ENCODE data around the gene TM9SF4. TPM values are rescaled to one million over a fixed set of nuclear protein-coding genes. Genes with fewer than 3 reads are reported as not detected.

The TM9SF4 gene
- total and polyA plus RNA-seq, 2 of the 8 experiments (the other 6 are each of a cell fraction or from before 2014, with no cell fraction given), result 38.4 to 68.7 TPM

DNA sequence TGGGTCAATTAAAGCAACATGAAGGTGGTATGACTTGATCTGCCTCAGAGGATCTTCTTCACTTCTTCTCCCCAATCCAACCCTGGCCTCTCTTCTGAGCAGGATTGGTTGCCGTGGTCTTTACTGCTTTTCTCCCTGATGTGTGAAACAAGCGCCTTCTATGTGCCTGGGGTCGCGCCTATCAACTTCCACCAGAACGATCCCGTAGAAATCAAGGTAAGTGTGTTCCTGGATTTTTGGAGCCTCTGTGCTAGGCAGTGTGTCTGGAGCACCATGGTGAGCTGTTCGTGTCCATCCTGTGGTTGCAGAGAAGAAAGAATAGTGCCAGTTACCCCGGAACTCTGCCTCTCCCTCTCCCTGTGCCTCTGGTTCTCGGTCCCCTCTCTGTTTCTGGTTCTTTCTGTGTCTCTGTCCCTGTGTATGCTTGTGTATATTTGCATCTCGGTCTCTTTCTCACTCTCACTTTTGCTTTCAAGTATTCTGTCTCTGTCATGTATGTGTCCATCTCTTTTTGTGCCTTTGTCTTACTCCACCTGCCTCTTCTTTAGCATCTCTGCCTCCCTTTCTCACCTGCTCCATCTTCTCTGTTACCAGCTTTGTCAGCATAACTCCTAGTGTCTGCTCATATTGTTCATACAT, 23.5 kb downstream of the TM9SF4 start:
- Histone ChIP-seq H3K4me2 (ENCODE audit: insufficient read depth in 1 of 2, low read depth in 2 of 2, low read length in 2 of 2) (no peak overlapping the region), H2BK12ac (ENCODE audit: low read depth, low read length) (no peak overlapping the region), H3K4me1 (replicated peaks in 1 of 4; ENCODE audit: control insufficient read depth in 3 of 4, insufficient read depth in 4 of 4, low read length in 3 of 4) (no peaks in the 10 kb centered on the region), H2BK15ac (ENCODE audit: low read length) (no peak overlapping the region), H4K5ac (ENCODE audit: insufficient read length, low read depth, low read length) (no peak overlapping the region), H3K14ac (ENCODE audit: insufficient read length) (no peak overlapping the region), H3K4me3 (ENCODE audit: extremely low read depth in 1 of 4, insufficient read depth in 2 of 4, low read depth in 3 of 4, low read length in 4 of 4) (no peak overlapping the region), H3K9me3 (ENCODE audit: insufficient read depth in 2 of 2, low read depth in 1 of 2, low read length in 1 of 2) (no peaks in the 10 kb centered on the region), H2AFZ (ENCODE audit: low read length) (no peak overlapping the region), H2BK120ac (replicated peaks; ENCODE audit: low read depth, low read length) (no peak overlapping the region), H3K18ac (ENCODE audit: extremely low read depth, low read length) (no peak overlapping the region), H2BK20ac (ENCODE audit: low read length) (no peak overlapping the region), H3K56ac (replicated peaks; ENCODE audit: insufficient read length, low read depth, low read length) (no peak overlapping the region), H3K4ac (replicated peaks; ENCODE audit: insufficient read length, low read depth, low read length) (no peak overlapping the region), H3K36me3 (ENCODE audit: control insufficient read depth in 2 of 4, insufficient read depth in 4 of 4, low read length in 3 of 4) (peaks cover 6 to 14% (median 9%) of the 10 kb centered on the region in 4 experiments; a peak in 7 of 8 replicates), H3K79me1 (ENCODE audit: low read depth, low read length) (peaks cover 6% of the 10 kb centered on the region; the same call in 1 of the 2 replicates), H3K9ac (replicated peaks in 1 of 4; ENCODE audit: extremely low read depth in 1 of 4, low read depth in 3 of 4, low read length in 3 of 4) (no peak overlapping the region), H2AK5ac (ENCODE audit: low read depth, low read length) (no peak overlapping the region), H3K23me2 (ENCODE audit: low read depth, low read length) (peaks cover 2% of the 10 kb centered on the region; the same call in 1 of the 2 replicates), H2BK5ac (ENCODE audit: low read depth, low read length) (no peak overlapping the region), H4K20me1 (replicated peaks in 1 of 2; ENCODE audit: control insufficient read depth in 1 of 2, insufficient read depth in 2 of 2, low read length in 2 of 2) (peaks cover 4 to 13% of the 10 kb centered on the region in 2 experiments), H3K27ac (ENCODE audit: low read depth, low read length) (no peak overlapping the region), H3K79me2 (ENCODE audit: control insufficient read depth in 1 of 2, insufficient read depth in 2 of 2, low read length in 2 of 2) (peaks cover 0 to 44% of the 10 kb centered on the region in 2 experiments; a peak in 2 of 4 replicates), H4K91ac (replicated peaks; ENCODE audit: insufficient read length, low read length) (no peak overlapping the region), H3K27me3 (replicated peaks in 1 of 4; ENCODE audit: control insufficient read depth in 3 of 4, extremely low read depth in 1 of 4, insufficient read depth in 3 of 4, low read length in 3 of 4) (no peaks in the 10 kb centered on the region), H4K8ac (ENCODE audit: extremely low read depth, insufficient read depth, low read length) (no peak overlapping the region), H3K23ac (ENCODE audit: insufficient read length) (no peak overlapping the region)
- FAIRE-seq, result no peak
- DNase-seq (ENCODE audit: low read depth in 1 of 2, low spot score in 2 of 2), result no peak
- 85% methylated on average over 10 of the region's 10 CpGs; no CpG with 5 or more reads in 1 of the 2 experiments for WGBS, 2 experiments (ENCODE audit: extremely low coverage in 1 of 2, insufficient coverage in 1 of 2, insufficient read length in 1 of 2, insufficient replicate concordance in 2 of 2, low coverage in 1 of 2, low lambda C conversion rate in 2 of 2, missing lambda C conversion rate in 1 of 2)
- ChIA-PET POLR2A (ENCODE audit: partially characterized antibody) (no interaction called here), CTCF (ENCODE audit: partially characterized antibody) (interaction anchor here (0.6 kb wide), 1 partner anchor 9 kb away, joined by 3 read pairs; no protein-coding TSS in a partner anchor)
- TF ChIP-seq POU5F1 (IDR thresholded peaks at IDR 0.05; ENCODE audit: low read depth, low read length) (no peak), HDAC6 (IDR thresholded peaks at IDR 0.05; ENCODE audit: low read depth, low read length) (no peak), TAF7 (optimal IDR thresholded peaks at IDR 0.05; ENCODE audit: borderline replicate concordance, low read depth, low read length) (no peak), NRF1 (IDR thresholded peaks at IDR 0.05; ENCODE audit: low read depth, low read length) (no peak), KDM5A (IDR thresholded peaks at IDR 0.05; ENCODE audit: low read length) (no peak), BCL11A (IDR thresholded peaks at IDR 0.05; ENCODE audit: low read depth in 2 of 2, low read length in 2 of 2) (no peak), ASH2L (IDR thresholded peaks at IDR 0.05; ENCODE audit: low read length) (no peak), SIX5 (IDR thresholded peaks at IDR 0.05; ENCODE audit: low read depth, low read length) (no peak), KDM4A (IDR thresholded peaks at IDR 0.05; ENCODE audit: low read depth, low read length, severe bottlenecking) (no peak), SRF (IDR thresholded peaks at IDR 0.05; ENCODE audit: low read depth, low read length) (no peak), BRCA1 (IDR thresholded peaks at IDR 0.05; ENCODE audit: low read depth, low read length) (no peak), CHD1 (IDR thresholded peaks at IDR 0.05; ENCODE audit: low read depth, low read length) (no peak)
- TF ChIP-seq, protein P1, sequence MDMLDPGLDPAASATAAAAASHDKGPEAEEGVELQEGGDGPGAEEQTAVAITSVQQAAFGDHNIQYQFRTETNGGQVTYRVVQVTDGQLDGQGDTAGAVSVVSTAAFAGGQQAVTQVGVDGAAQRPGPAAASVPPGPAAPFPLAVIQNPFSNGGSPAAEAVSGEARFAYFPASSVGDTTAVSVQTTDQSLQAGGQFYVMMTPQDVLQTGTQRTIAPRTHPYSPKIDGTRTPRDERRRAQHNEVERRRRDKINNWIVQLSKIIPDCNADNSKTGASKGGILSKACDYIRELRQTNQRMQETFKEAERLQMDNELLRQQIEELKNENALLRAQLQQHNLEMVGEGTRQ (IDR thresholded peaks at IDR 0.05; ENCODE audit: low read length), result no peak

Measured in H1 (cell line).